ENCODE measurements around the gene GFER.

The GFER gene

GRCh38 chr16:1975432-1976215 lies 8.4 kb upstream of the GFER start:
- DNase-seq, result no peak

- DNase-seq, result no peak
These were observed 7.8 kb upstream of the GFER start for GRCh38 chr16:1976216-1976520.

- no peak for DNase-seq
These were observed 6.8 kb upstream of the GFER start for GRCh38 chr16:1976951-1977874.

- no peak for DNase-seq
These were observed 6.1 kb upstream of the GFER start for GRCh38 chr16:1977875-1978268.

- no peak for DNase-seq
These were observed 5.4 kb upstream of the GFER start for GRCh38 chr16:1978476-1979120.

- DNase-seq, result peak; percentile 30
These were observed 4.5 kb upstream of the GFER start for GRCh38 chr16:1979271-1980029.

- peak; percentile 43 for DNase-seq
These were observed 3.8 kb upstream of the GFER start for GRCh38 chr16:1980030-1980769.

- DNase-seq, result no peak
These were observed 3.3 kb upstream of the GFER start for GRCh38 chr16:1980770-1981087.

GRCh38 chr16:1981398-1981836 lies 2.6 kb upstream of the GFER start, which contains the start of gene NOXO1:
TSS of gene NOXO1 (minus strand) at chr16:1981469. CDS start at chr16:1981179, 290 bp downstream.
- DNase-seq, result peak; percentile 30

GRCh38 chr16:1982013-1982433 lies 2.0 kb upstream of the GFER start:
- DNase-seq, result peak; percentile 38

GRCh38 chr16:1982991-1983543 lies 926 bp upstream of the GFER start:
- no peak for DNase-seq

- DNase-seq, result no peak
These were observed 593 bp downstream of the GFER start for GRCh38 chr16:1984347-1985225.

GRCh38 chr16:1985466-1986150 lies 1.6 kb downstream of the GFER start:
- no peak for DNase-seq

- no peak for DNase-seq
These were observed 3.2 kb downstream of the GFER start for GRCh38 chr16:1987198-1987597.

GRCh38 chr16:1989209-1990100 lies 5.5 kb downstream of the GFER start, which contains the start of gene SYNGR3:
TSS of gene SYNGR3 (plus strand) at chr16:1989970. CDS start at chr16:1990103, 133 bp downstream.
- DNase-seq, result peak; percentile 49

- no peak for DNase-seq
These were observed 6.0 kb downstream of the GFER start for GRCh38 chr16:1990101-1990350.

GRCh38 chr16:1990351-1991134 lies 6.5 kb downstream of the GFER start:
- peak; percentile 44 for DNase-seq

GRCh38 chr16:1991135-1991551 lies 7.2 kb downstream of the GFER start:
- DNase-seq, result no peak
